ENCODE data around the gene BZW2.

The BZW2 gene

GRCh38 chr7:16753102-16753931 lies 107.3 kb downstream of the BZW2 start, which contains the start of gene TSPAN13:
Gene TSPAN13, plus strand, starts transcription at chr7:16753755. Its CDS starts 213 bp downstream, at chr7:16753968.
- DNase-seq (ENCODE audit: low spot score), result peak; percentile 24

- DNase-seq (ENCODE audit: low spot score), result no peak
Observed at GRCh38 chr7:16753932-16754855, 108.2 kb downstream of the BZW2 start.

- no peak for DNase-seq (ENCODE audit: low spot score)
Observed at GRCh38 chr7:16754856-16755317, 108.9 kb downstream of the BZW2 start.

GRCh38 chr7:16755397-16755796 lies 109.4 kb downstream of the BZW2 start:
- DNase-seq (ENCODE audit: low spot score), result no peak

All from CD4-positive, alpha-beta T cell treated with Interleukin-15 for 4 hours (primary cell).